Kidney (tissue), 14 donors: ENCODE measurements around the gene NCKAP5. TPM values are rescaled to one million over a fixed set of nuclear protein-coding genes. Genes with fewer than 3 reads are reported as not detected.

Experiments used
- DNase-seq, 5 donors: peaks; one replicate each; pipeline ENCODE4 v3.0.0-alpha.2; 2013 to 2020
- FAIRE-seq: peaks from 2 replicates; lab custom pipeline; 2012; peaks lifted over from hg19 to GRCh38; lab: Jason Lieb, UNC
- H3K27ac ChIP-seq, 2 donors: one replicate each; pipeline ENCODE4 v1.7.0; 2013; ENCODE audit warnings: low read depth in 2 of 2, low read length in 2 of 2, inconsistent platforms in 1 of 2
- H3K27me3 ChIP-seq: one replicate; pipeline ENCODE4 v1.7.1; 2013; ENCODE audit warnings: low read length, inconsistent platforms; ENCODE audit not compliant: control insufficient read depth, insufficient read depth
- H3K36me3 ChIP-seq, 3 donors: one replicate each; pipeline versions ENCODE4 v1.7.0 to v1.7.1; 2013; ENCODE audit warnings: low read length in 3 of 3, control low read depth in 1 of 3, inconsistent platforms in 1 of 3; ENCODE audit not compliant: insufficient read depth in 3 of 3, control insufficient read depth in 2 of 3
- H3K4me1 ChIP-seq, 3 donors: one replicate each; pipeline versions ENCODE4 v1.7.0 to v1.7.1; 2013; ENCODE audit warnings: low read length in 3 of 3, inconsistent platforms in 1 of 3, low read depth in 1 of 3; ENCODE audit not compliant: control insufficient read depth in 2 of 3, insufficient read depth in 2 of 3
- H3K4me3 ChIP-seq, 3 donors: one replicate each; pipeline versions ENCODE4 v1.7.0 to v1.8.1; 2013; ENCODE audit warnings: low read length in 3 of 3, control low read depth in 1 of 3, inconsistent platforms in 1 of 3
- H3K9ac ChIP-seq, 3 donors: one replicate each; pipeline versions ENCODE4 v1.7.0 to v1.7.1; 2013; ENCODE audit warnings: low read length in 3 of 3, control low read depth in 1 of 3, inconsistent platforms in 1 of 3
- H3K9me3 ChIP-seq, 3 donors: one replicate each; pipeline versions ENCODE4 v1.7.0 to v1.7.1; 2013; ENCODE audit warnings: low read length in 3 of 3, control low read depth in 1 of 3, inconsistent platforms in 1 of 3; ENCODE audit not compliant: control insufficient read depth in 2 of 3, insufficient read depth in 1 of 3
- intact Hi-C: fragments of 100-400 bp; cut with DNase I; formaldehyde crosslinking; loops from one replicate; pipeline ENCODE4 v1.11.1; 2022
- polyA plus RNA-seq: library from polyadenylated mRNA; stranded (reverse); fragments of 350-450 nt; fragmentation: Illumina TruSeq; extraction: RNeasy Lipid Tissue Mini Kit (QIAGEN cat#74804); gene quantifications from one replicate; pipeline ENCODE4 v1.2.3, GENCODE V29; 2014; ENCODE audit warnings: low read depth, low replicate concordance; ENCODE audit not compliant: insufficient read depth
- total RNA-seq: library from RNA; stranded (reverse); fragmentation: NEBNext Ultra II Directional; extraction: Animal tissue kit (Norgen Biotek cat#: 25700); gene quantifications from one replicate; pipeline ENCODE4 v1.2.1, GENCODE V29; 2021
- TF ChIP-seq, protein P1 (sequence below): IDR thresholded peaks from 3 replicates; pipeline ENCODE4 v1.5.1; 2012; ENCODE audit warnings: mild to moderate bottlenecking, moderate library complexity, borderline replicate concordance; ENCODE audit not compliant: insufficient read depth; ENCODE audit errors: extremely low read depth
- donor health status: control.
- donor health status: control.
- donor health status: control.
- donor health status: control.
- donor health status: control.
- donor health status: DM: yes; HTN: yes; CAD: no.
- donor health status: Normal renal cell carcinoma (clear cell type).

Gene NCKAP5
- total and polyA plus RNA-seq, 2 donors from 2014 or later = 1.8 to 2.9 TPM

DNA sequence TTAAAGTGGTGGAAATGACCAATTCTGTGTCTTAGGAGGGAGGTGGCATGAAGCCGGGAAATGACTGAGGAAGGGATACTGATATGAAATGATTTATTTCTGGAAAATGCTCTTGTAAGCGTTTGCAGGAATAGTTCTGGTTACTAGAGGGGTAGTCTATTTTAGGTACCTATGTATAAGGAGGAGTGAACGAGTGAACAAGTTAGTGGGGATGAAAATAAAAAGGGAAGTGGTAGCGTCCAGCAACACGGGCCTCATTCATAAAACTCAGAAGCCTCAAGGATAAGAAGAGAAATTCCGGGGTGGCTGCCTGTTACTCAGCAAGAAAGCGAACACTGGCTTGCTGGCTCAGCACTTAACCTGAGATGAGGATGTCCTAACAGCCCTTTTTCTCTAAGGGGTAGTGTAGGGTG lies 303.3 kb downstream of the NCKAP5 start:
- Histone ChIP-seq H3K27ac (peak overlapping the region in 1 of 2 donors; percentile 32), H3K4me1 (no peaks in the 10 kb centered on the region), H3K4me3 (no peak overlapping the region), H3K9ac (no peak overlapping the region), H3K36me3 (no peaks in the 10 kb centered on the region), H3K27me3 (no peaks in the 10 kb centered on the region), H3K9me3 (no peaks in the 10 kb centered on the region)
- DNase-seq (peak in 1 of 5 donors; percentile 3), FAIRE-seq (no peak)
- TF ChIP-seq, protein P1, sequence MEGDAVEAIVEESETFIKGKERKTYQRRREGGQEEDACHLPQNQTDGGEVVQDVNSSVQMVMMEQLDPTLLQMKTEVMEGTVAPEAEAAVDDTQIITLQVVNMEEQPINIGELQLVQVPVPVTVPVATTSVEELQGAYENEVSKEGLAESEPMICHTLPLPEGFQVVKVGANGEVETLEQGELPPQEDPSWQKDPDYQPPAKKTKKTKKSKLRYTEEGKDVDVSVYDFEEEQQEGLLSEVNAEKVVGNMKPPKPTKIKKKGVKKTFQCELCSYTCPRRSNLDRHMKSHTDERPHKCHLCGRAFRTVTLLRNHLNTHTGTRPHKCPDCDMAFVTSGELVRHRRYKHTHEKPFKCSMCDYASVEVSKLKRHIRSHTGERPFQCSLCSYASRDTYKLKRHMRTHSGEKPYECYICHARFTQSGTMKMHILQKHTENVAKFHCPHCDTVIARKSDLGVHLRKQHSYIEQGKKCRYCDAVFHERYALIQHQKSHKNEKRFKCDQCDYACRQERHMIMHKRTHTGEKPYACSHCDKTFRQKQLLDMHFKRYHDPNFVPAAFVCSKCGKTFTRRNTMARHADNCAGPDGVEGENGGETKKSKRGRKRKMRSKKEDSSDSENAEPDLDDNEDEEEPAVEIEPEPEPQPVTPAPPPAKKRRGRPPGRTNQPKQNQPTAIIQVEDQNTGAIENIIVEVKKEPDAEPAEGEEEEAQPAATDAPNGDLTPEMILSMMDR = no peak
- intact Hi-C loops = no loop called here

GRCh38 chr2:133262893-133263292 lies 305.4 kb downstream of the NCKAP5 start:
- intact Hi-C loops = no loop called here
- peak in 1 of 5 donors; percentile 10 for DNase-seq
- H3K9me3 ChIP-seq = no peaks in the 10 kb centered on the region

DNA sequence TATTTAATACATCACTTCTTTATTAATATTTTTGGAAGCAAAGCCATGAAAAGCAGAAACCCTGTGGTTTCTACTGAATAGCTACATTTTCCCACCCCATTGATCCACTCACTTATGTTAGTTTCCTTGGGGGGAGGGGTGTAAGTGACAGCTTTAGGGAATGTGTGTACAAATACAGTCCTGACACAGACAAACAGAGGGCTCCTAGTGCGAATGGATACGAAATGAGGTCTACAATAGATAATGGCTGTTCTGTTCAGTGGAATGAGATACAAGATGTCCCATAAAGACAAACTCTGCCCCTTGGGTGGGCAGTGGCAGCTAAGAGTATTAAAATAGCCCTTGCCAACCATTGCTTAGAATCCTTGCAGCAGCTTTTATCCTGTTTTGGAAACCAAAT lies 312.9 kb downstream of the NCKAP5 start:
- DNase-seq (no peak), FAIRE-seq (no peak)
- Histone ChIP-seq H3K27me3 (no peaks in the 10 kb centered on the region), H3K9ac (no peak overlapping the region), H3K9me3 (no peaks in the 10 kb centered on the region), H3K27ac (no peak overlapping the region), H3K4me1 (no peaks in the 10 kb centered on the region), H3K4me3 (no peak overlapping the region), H3K36me3 (no peaks in the 10 kb centered on the region)
- intact Hi-C loops = no loop called here
- TF ChIP-seq, protein P1 = no peak

More at GRCh38 chr2:133262893-133263292, 305.4 kb downstream of the NCKAP5 start:
- Histone ChIP-seq H3K27me3 (no peaks in the 10 kb centered on the region), H3K4me3 (no peak overlapping the region), H3K27ac (no peak overlapping the region), H3K36me3 (no peaks in the 10 kb centered on the region), H3K9ac (no peak overlapping the region), H3K4me1 (no peaks in the 10 kb centered on the region)
- TF ChIP-seq, protein P1 = no peak
- FAIRE-seq = no peak

GRCh38 chr2:133253793-133254192 lies 314.5 kb downstream of the NCKAP5 start:
- intact Hi-C loops = no loop called here
- Histone ChIP-seq H3K9ac (no peak overlapping the region), H3K36me3 (no peaks in the 10 kb centered on the region), H3K27me3 (no peaks in the 10 kb centered on the region), H3K27ac (no peak overlapping the region), H3K9me3 (no peaks in the 10 kb centered on the region), H3K4me1 (no peaks in the 10 kb centered on the region), H3K4me3 (no peak overlapping the region)
- TF ChIP-seq, protein P1 = no peak
- FAIRE-seq (no peak), DNase-seq (no peak)
